PC-3 (cell line): ENCODE data around the gene RAB31. TPM values are rescaled to one million over a fixed set of nuclear protein-coding genes. Genes with fewer than 3 reads are reported as not detected.

Source experiments
- ATAC-seq: fragments of 200-7000 bp; cut with Tn5 transposase; 2 replicates; pipeline ENCODE4 v1.9.1; 2020; ENCODE audit warnings: mild to moderate bottlenecking, moderate library complexity
- BruUV-seq: library from RNA; stranded (reverse); fragments of 400-500 nt; replicated peaks from 2 replicates; lab custom pipeline; 2021; lab: Mats Ljungman, UMichigan
- CTCF ChIA-PET: fragments of 300-600 bp; sonication (Branson Sonifier 250); formaldehyde crosslinking; loops from one replicate; lab custom pipeline; 2022; ENCODE audit warnings: antibody characterized with exemption; lab: Charles Lee
- POLR2A ChIA-PET: fragments of 300-600 bp; sonication (Branson Sonifier 250); formaldehyde crosslinking; loops from one replicate; lab custom pipeline; 2022; ENCODE audit warnings: antibody characterized with exemption; ENCODE audit not compliant: unreplicated experiment; lab: Charles Lee
- DNase-seq: peaks from one replicate; pipeline ENCODE4 v3.0.0-alpha.2; 2015
- H2AFZ ChIP-seq: fragments of 300-600 bp; sonication (generic); 2 replicates; pipeline ENCODE4 v1.6.0; 2016; ENCODE audit warnings: antibody characterized with exemption, low read length
- H3F3A ChIP-seq: fragments of 300-600 bp; sonication (generic); one replicate; pipeline ENCODE4 v1.6.0; 2017; ENCODE audit warnings: antibody characterized with exemption, low read length, control low read depth, mild to moderate bottlenecking; ENCODE audit not compliant: unreplicated experiment
- H3K27ac ChIP-seq: fragments of 300-600 bp; sonication (generic); 2 replicates; pipeline ENCODE4 v1.5.1; 2016; ENCODE audit warnings: mild to moderate bottlenecking, low read length
- H3K27me3 ChIP-seq: fragments of 300-600 bp; sonication (generic); 2 replicates; pipeline ENCODE4 v1.6.1; 2016; ENCODE audit warnings: low read length, mixed read lengths
- H3K36me3 ChIP-seq: fragments of 300-600 bp; sonication (generic); 2 replicates; pipeline ENCODE4 v1.6.1; 2016; ENCODE audit warnings: low read depth, mixed run types, low read length, mixed read lengths
- H3K4me1 ChIP-seq: fragments of 300-600 bp; sonication (generic); 2 replicates; pipeline ENCODE4 v1.5.1; 2016; ENCODE audit warnings: low read length; ENCODE audit not compliant: insufficient read depth
- H3K4me2 ChIP-seq: fragments of 300-600 bp; sonication (generic); 2 replicates; pipeline ENCODE4 v1.6.0; 2016; ENCODE audit warnings: low read length
- H3K4me3 ChIP-seq: fragments of 300-600 bp; sonication (generic); 2 replicates; pipeline ENCODE4 v1.5.1; 2016; ENCODE audit warnings: mild to moderate bottlenecking, low read length, mixed read lengths
- H3K79me2 ChIP-seq: fragments of 300-600 bp; sonication (generic); 2 replicates; pipeline ENCODE4 v1.6.1; 2017; ENCODE audit warnings: low read length, mixed read lengths
- H3K9ac ChIP-seq: fragments of 300-600 bp; sonication (generic); 2 replicates; pipeline ENCODE4 v1.6.0; 2016; ENCODE audit warnings: mild to moderate bottlenecking, low read length
- H3K9me2 ChIP-seq: fragments of 300-600 bp; sonication (generic); replicated peaks from 2 replicates; pipeline ENCODE4 v1.6.1; 2016; ENCODE audit warnings: mixed run types, low read length, mixed read lengths
- H3K9me3 ChIP-seq: fragments of 300-600 bp; sonication (generic); 2 replicates; pipeline ENCODE4 v1.6.1; 2016; ENCODE audit warnings: low read length, mixed read lengths
- H4K20me1 ChIP-seq: fragments of 300-600 bp; sonication (generic); 2 replicates; pipeline ENCODE4 v1.6.1; 2016; ENCODE audit warnings: low read length, mixed read lengths
- EZH2 ChIP-seq: fragments of 300-600 bp; sonication (generic); IDR thresholded peaks from one replicate; pipeline ENCODE4 v1.6.1; 2017; ENCODE audit warnings: antibody characterized with exemption, mild to moderate bottlenecking, low read length; ENCODE audit not compliant: unreplicated experiment
- EZH2phosphoT487 ChIP-seq: fragments of 300-600 bp; sonication (generic); IDR thresholded peaks from 2 replicates; pipeline ENCODE4 v1.6.1; 2018; ENCODE audit warnings: mild to moderate bottlenecking, antibody characterized with exemption, low read length, borderline replicate concordance
- intact Hi-C: fragments of 100-400 bp; cut with micrococcal nuclease; formaldehyde crosslinking; loops from 2 replicates; pipeline ENCODE4 v1.9.0; 2023
- total RNA-seq: library from RNA; depleted of rRNA; stranded (reverse); fragments of >200 nt; gene quantifications from 2 replicates; pipeline ENCODE4 v1.2.3, GENCODE V29; 2014
- TF ChIP-seq, protein P1 (sequence below): fragments of 300-600 bp; sonication (generic); conservative IDR thresholded peaks from 2 replicates; pipeline ENCODE4 v1.5.1; 2017; ENCODE audit warnings: antibody characterized with exemption, low read depth, mild to moderate bottlenecking, low read length

The RAB31 gene
- total RNA-seq, 1 experiment from 2014 or later: 3.8 TPM

DNA sequence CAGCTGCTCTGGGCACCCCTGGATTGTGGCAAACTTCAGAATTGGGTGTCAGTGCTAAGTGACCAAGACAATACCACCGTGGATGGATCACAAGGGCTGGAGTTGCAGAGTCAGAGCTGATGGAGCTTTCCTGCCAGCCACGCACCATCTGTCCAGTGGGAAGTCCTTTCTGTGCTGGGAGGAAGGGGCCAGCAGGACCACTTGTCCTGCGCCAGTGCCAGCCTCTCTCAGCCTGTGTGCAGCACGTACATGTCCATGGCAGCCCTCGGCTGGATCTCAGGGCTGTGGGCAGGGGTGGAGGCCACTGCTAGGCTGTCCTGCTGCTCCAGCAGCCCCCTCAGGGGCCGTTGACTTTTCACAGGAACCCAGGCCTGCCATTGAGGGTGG lies 33.3 kb downstream of the RAB31 start:
- CTCF ChIA-PET: no interaction called here
- H3K4me2 ChIP-seq: peak overlapping the region; percentile 77

DNA sequence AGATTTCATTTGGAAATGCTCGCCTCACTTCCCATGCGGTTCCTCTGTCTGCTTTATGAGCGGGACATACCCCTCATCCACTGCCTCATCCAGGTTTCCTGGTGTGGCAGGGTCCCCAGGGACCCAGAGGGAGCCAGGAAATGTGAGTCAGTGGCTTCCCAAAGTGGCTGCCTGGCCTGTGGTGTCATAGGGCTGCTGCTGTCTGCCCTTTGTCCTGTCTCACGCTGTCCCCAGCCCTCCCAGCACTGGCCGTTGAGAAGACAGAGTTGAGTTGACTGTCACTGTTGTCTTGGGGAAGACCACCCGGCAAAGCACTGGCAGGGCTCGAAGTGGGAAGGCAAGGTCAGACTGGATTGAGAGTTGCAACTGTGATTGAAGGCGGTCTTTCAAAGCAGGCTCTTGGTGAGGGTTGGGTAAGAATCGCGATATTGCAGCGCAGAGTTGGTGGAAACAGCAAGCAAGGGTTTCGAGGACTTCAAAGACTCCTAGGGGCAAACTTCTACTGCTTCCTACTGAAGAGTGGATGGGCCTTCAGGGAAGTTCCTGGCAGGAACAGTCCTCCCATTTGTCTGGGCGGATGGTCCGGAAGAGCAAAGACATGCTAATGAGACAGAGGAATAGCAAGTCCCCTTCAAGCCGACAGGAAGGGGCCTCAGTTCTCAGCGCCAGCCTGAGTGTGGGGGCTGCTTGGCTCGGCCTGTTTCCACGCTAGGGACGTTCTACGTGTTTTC lies 33.9 kb downstream of the RAB31 start:
- ATAC-seq (no peak), DNase-seq (peak; percentile 20)
- ChIA-PET POLR2A (no interaction called here), CTCF (no interaction called here)
- Histone ChIP-seq H3F3A (no peaks in the 10 kb centered on the region), H3K9ac (peak overlapping the region; percentile 83), H3K4me3 (peak overlapping the region; percentile 50; the same call in 1 of the 2 replicates), H3K27ac (peak overlapping the region; percentile 92), H2AFZ (no peak overlapping the region), H3K4me2 (peak overlapping the region; percentile 77), H3K4me1 (peaks cover 60% of the 10 kb centered on the region), H3K9me3 (no peaks in the 10 kb centered on the region), H3K79me2 (no peaks in the 10 kb centered on the region), H3K36me3 (no peaks in the 10 kb centered on the region), H3K27me3 (no peaks in the 10 kb centered on the region), H3K9me2 (no peaks in the 10 kb centered on the region), H4K20me1 (no peaks in the 10 kb centered on the region)
- intact Hi-C loops: loop anchor here (2.0 kb wide), 2 partner anchors 73 to 209 kb away; no protein-coding TSS in a partner anchor
- TF ChIP-seq, protein P1, sequence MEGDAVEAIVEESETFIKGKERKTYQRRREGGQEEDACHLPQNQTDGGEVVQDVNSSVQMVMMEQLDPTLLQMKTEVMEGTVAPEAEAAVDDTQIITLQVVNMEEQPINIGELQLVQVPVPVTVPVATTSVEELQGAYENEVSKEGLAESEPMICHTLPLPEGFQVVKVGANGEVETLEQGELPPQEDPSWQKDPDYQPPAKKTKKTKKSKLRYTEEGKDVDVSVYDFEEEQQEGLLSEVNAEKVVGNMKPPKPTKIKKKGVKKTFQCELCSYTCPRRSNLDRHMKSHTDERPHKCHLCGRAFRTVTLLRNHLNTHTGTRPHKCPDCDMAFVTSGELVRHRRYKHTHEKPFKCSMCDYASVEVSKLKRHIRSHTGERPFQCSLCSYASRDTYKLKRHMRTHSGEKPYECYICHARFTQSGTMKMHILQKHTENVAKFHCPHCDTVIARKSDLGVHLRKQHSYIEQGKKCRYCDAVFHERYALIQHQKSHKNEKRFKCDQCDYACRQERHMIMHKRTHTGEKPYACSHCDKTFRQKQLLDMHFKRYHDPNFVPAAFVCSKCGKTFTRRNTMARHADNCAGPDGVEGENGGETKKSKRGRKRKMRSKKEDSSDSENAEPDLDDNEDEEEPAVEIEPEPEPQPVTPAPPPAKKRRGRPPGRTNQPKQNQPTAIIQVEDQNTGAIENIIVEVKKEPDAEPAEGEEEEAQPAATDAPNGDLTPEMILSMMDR: no peak
- TF ChIP-seq EZH2: no peak
- BruUV-seq: no TSS peak

More for the DNA sequence above, 33.3 kb downstream of the RAB31 start:
- H3K9me2 ChIP-seq: no peaks in the 10 kb centered on the region
- H3K4me1 ChIP-seq: peaks cover 60% of the 10 kb centered on the region
- no peaks in the 10 kb centered on the region for H3K27me3 ChIP-seq
- no peaks in the 10 kb centered on the region for H4K20me1 ChIP-seq
- POLR2A ChIA-PET: no interaction called here
- H3K9ac ChIP-seq: no peak overlapping the region
- TF ChIP-seq EZH2: no peak
- TF ChIP-seq, protein P1: no peak
- TF ChIP-seq EZH2phosphoT487: no peak
- H3K9me3 ChIP-seq: no peaks in the 10 kb centered on the region
- H3K27ac ChIP-seq: 0 out of 2 replicates have a peak overlapping the region, but pooled peaks have one; percentile 92
- ATAC-seq (no peak), DNase-seq (no peak)
- intact Hi-C loops: no loop called here
- no peaks in the 10 kb centered on the region for H3K36me3 ChIP-seq
- H3K79me2 ChIP-seq: no peaks in the 10 kb centered on the region
- no peak overlapping the region for H2AFZ ChIP-seq
- no peaks in the 10 kb centered on the region for H3F3A ChIP-seq
- no peak overlapping the region for H3K4me3 ChIP-seq
- BruUV-seq: no TSS peak
